H9 (cell line): Measurements from ENCODE around the gene CXCR2. TPM values are rescaled to one million over a fixed set of nuclear protein-coding genes. Genes with fewer than 3 reads are reported as not detected.

Source experiments
- DNase-seq: peaks from one replicate; pipeline ENCODE4 v3.0.0-alpha.2; 2017
- H2AFZ ChIP-seq: one replicate; pipeline ENCODE4 v1.6.1; 2013; ENCODE audit warnings: mild to moderate bottlenecking, low read length, control low read depth, moderate library complexity
- H2AK5ac ChIP-seq: 2 replicates; pipeline ENCODE4 v1.6.1; 2013; ENCODE audit warnings: low read length, control low read depth, mixed read lengths; ENCODE audit not compliant: insufficient read length
- H2BK120ac ChIP-seq: one replicate; pipeline ENCODE4 v1.6.1; 2013; ENCODE audit warnings: low read depth, mild to moderate bottlenecking, low read length, control low read depth, inconsistent platforms; ENCODE audit not compliant: poor library complexity, severe bottlenecking
- H2BK12ac ChIP-seq: 2 replicates; pipeline ENCODE4 v1.6.1; 2013; ENCODE audit warnings: low read length, control low read depth, mixed read lengths, low read depth; ENCODE audit not compliant: insufficient read length
- H2BK15ac ChIP-seq: 2 replicates; pipeline ENCODE4 v1.6.1; 2013; ENCODE audit warnings: low read depth, low read length, control low read depth
- H2BK20ac ChIP-seq: one replicate; pipeline ENCODE4 v1.6.1; 2013; ENCODE audit warnings: low read depth, mild to moderate bottlenecking, low read length, control low read depth, inconsistent platforms; ENCODE audit not compliant: poor library complexity, severe bottlenecking
- H2BK5ac ChIP-seq: 2 replicates; pipeline ENCODE4 v1.6.1; 2013; ENCODE audit warnings: low read length, control low read depth, mixed read lengths; ENCODE audit not compliant: insufficient read length
- H3K14ac ChIP-seq: 2 replicates; pipeline ENCODE4 v1.6.1; 2013; ENCODE audit warnings: low read length, control low read depth; ENCODE audit not compliant: insufficient read depth
- H3K18ac ChIP-seq: 2 replicates; pipeline ENCODE4 v1.6.1; 2013; ENCODE audit warnings: low read depth, mild to moderate bottlenecking, mixed read lengths, low read length, control low read depth; ENCODE audit not compliant: insufficient read length
- H3K23ac ChIP-seq: 2 replicates; pipeline ENCODE4 v1.6.1; 2013; ENCODE audit warnings: low read length, control low read depth, mixed read lengths, low read depth; ENCODE audit not compliant: insufficient read length
- H3K23me2 ChIP-seq: 2 replicates; pipeline ENCODE4 v1.6.1; 2013; ENCODE audit warnings: low read depth, mild to moderate bottlenecking, mixed read lengths, low read length, control low read depth; ENCODE audit not compliant: insufficient read length, poor library complexity, severe bottlenecking
- H3K27ac ChIP-seq: 2 replicates; pipeline ENCODE4 v1.5.1; 2013; ENCODE audit warnings: low read length, control low read depth, mixed read lengths, low read depth; ENCODE audit not compliant: insufficient read length
- H3K27me3 ChIP-seq: 2 replicates; pipeline ENCODE4 v1.6.1; 2013; ENCODE audit warnings: low read length, control low read depth, inconsistent platforms; ENCODE audit not compliant: insufficient read depth
- H3K4ac ChIP-seq: 2 replicates; pipeline ENCODE4 v1.6.1; 2013; ENCODE audit warnings: low read depth, mild to moderate bottlenecking, control low read depth, inconsistent platforms, low read length, moderate library complexity
- H3K4me1 ChIP-seq: 2 replicates; pipeline ENCODE4 v1.6.1; 2013; ENCODE audit warnings: low read length, control low read depth, inconsistent platforms; ENCODE audit not compliant: insufficient read depth
- H3K4me2 ChIP-seq: 2 replicates; pipeline ENCODE4 v1.6.1; 2013; ENCODE audit warnings: low read length, control low read depth, mixed read lengths; ENCODE audit not compliant: insufficient read length, insufficient read depth
- H3K56ac ChIP-seq: 2 replicates; pipeline ENCODE4 v1.6.1; 2013; ENCODE audit warnings: low read depth, mild to moderate bottlenecking, mixed read lengths, low read length, control low read depth; ENCODE audit not compliant: insufficient read length
- H3K79me1 ChIP-seq: 2 replicates; pipeline ENCODE4 v1.6.1; 2013; ENCODE audit warnings: low read depth, mild to moderate bottlenecking, moderate library complexity, low read length, control low read depth, inconsistent platforms; ENCODE audit not compliant: insufficient read depth, poor library complexity, severe bottlenecking
- H3K79me2 ChIP-seq: 2 replicates; pipeline ENCODE4 v1.6.1; 2013; ENCODE audit warnings: low read length, control low read depth, inconsistent platforms; ENCODE audit not compliant: insufficient read depth
- H3K9ac ChIP-seq: 2 replicates; pipeline ENCODE4 v1.6.1; 2013; ENCODE audit warnings: low read length, control low read depth, mixed read lengths; ENCODE audit not compliant: insufficient read length; ENCODE audit errors: extremely low read depth
- H3K9me3 ChIP-seq: one replicate; pipeline ENCODE4 v1.6.1; 2013; ENCODE audit warnings: low read depth, low read length, inconsistent platforms; ENCODE audit not compliant: control insufficient read depth
- H3T11ph ChIP-seq: one replicate; pipeline ENCODE4 v1.6.1; 2013; ENCODE audit warnings: mild to moderate bottlenecking, low read length, control low read depth, inconsistent platforms
- H4K20me1 ChIP-seq: one replicate; pipeline ENCODE4 v1.6.1; 2013; ENCODE audit not compliant: control insufficient read depth, insufficient read length, insufficient read depth
- H4K5ac ChIP-seq: 2 replicates; pipeline ENCODE4 v1.6.1; 2013; ENCODE audit warnings: low read depth, mild to moderate bottlenecking, mixed read lengths, low read length, control low read depth; ENCODE audit not compliant: insufficient read length
- H4K8ac ChIP-seq: replicated peaks from 2 replicates; pipeline ENCODE4 v1.6.1; 2013; ENCODE audit warnings: low read length, control low read depth, mixed read lengths, low read depth; ENCODE audit not compliant: insufficient read length
- H4K91ac ChIP-seq: 2 replicates; pipeline ENCODE4 v1.6.1; 2013; ENCODE audit warnings: low read depth, mild to moderate bottlenecking, moderate library complexity, mixed read lengths, low read length, control low read depth; ENCODE audit not compliant: insufficient read length
- H3K27ac Mint-ChIP-seq, 3 experiments: 2 replicates in 2 of 3; 3 replicates in 1 of 3; pipeline ENCODE4 v1.8.0; 2020 to 2021; ENCODE audit warnings: mixed read lengths in 3 of 3, mild to moderate bottlenecking in 1 of 3, moderate library complexity in 1 of 3
- H3K27me3 Mint-ChIP-seq: 2 replicates; pipeline ENCODE4 v1.8.0; 2021; ENCODE audit warnings: low read depth, mild to moderate bottlenecking, moderate library complexity, mixed read lengths
- H3K36me3 Mint-ChIP-seq, 3 experiments: 2 replicates in 2 of 3; 3 replicates in 1 of 3; pipeline ENCODE4 v1.8.0; 2020 to 2021; ENCODE audit warnings: low read depth in 3 of 3, mixed read lengths in 3 of 3; ENCODE audit not compliant: insufficient read depth in 1 of 3
- H3K4me1 Mint-ChIP-seq, 2 experiments: 2 replicates each; pipeline ENCODE4 v1.8.0; 2020; ENCODE audit warnings: mixed read lengths in 2 of 2
- H3K4me3 Mint-ChIP-seq, 2 experiments: 2 replicates in 1 of 2; 3 replicates in 1 of 2; pipeline ENCODE4 v1.8.0; 2020 to 2021; ENCODE audit warnings: mild to moderate bottlenecking in 2 of 2, mixed read lengths in 2 of 2, moderate library complexity in 1 of 2
- H3K9me3 Mint-ChIP-seq, 2 experiments: 2 replicates in 1 of 2; 3 replicates in 1 of 2; pipeline ENCODE4 v1.8.0; 2020; ENCODE audit warnings: mild to moderate bottlenecking in 2 of 2, mixed read lengths in 2 of 2, moderate library complexity in 1 of 2
- WGBS: extraction: QIAGEN DNeasy Blood & Tissue Kit; methylation state at CpG from one replicate; pipeline ENCODE4 v1.1.7; 2013; ENCODE audit warnings: missing lambda C conversion rate, low lambda C conversion rate, mixed read lengths; ENCODE audit not compliant: insufficient read length; ENCODE audit errors: extremely low coverage; 5-methylcytosine and 5-hydroxymethylcytosine counted together
- total RNA-seq: library from RNA; stranded (reverse); gene quantifications from 2 replicates; pipeline ENCODE4 v1.2.1, GENCODE V29; 2021
- TF ChIP-seq, protein P1 (sequence below): fragments of 200-600 bp; sonication (generic); conservative IDR thresholded peaks from 3 replicates; pipeline ENCODE4 v1.8.0; 2021; ENCODE audit warnings: antibody characterized with exemption, mild to moderate bottlenecking

Gene CXCR2
- total RNA-seq, 1 experiment from 2014 or later: 0.59 TPM

DNA sequence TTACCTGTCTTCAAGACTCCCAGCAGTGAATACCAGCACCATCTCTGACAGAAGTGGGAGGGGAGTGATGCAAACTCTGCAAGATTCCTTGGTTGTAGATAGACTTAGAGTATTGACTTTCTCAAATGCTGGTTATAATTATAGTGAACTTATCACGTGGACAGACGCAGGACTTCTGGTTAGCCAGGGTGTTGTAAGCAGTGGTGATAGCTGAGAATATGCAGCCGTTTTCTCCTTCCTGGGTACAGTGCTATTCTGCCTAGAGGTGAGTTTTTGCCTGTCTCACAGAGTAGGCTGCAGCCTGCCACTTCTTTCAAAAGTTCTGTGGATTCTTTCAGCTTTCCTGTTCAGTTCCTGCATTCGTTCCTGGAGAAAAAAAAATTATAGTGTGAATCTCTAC is 733 bp upstream of the CXCR2 start:
- peaks cover 3% of the 10 kb centered on the region for H3K4me1 ChIP-seq
- no peak overlapping the region for H3K56ac ChIP-seq
- TF ChIP-seq, protein P1, sequence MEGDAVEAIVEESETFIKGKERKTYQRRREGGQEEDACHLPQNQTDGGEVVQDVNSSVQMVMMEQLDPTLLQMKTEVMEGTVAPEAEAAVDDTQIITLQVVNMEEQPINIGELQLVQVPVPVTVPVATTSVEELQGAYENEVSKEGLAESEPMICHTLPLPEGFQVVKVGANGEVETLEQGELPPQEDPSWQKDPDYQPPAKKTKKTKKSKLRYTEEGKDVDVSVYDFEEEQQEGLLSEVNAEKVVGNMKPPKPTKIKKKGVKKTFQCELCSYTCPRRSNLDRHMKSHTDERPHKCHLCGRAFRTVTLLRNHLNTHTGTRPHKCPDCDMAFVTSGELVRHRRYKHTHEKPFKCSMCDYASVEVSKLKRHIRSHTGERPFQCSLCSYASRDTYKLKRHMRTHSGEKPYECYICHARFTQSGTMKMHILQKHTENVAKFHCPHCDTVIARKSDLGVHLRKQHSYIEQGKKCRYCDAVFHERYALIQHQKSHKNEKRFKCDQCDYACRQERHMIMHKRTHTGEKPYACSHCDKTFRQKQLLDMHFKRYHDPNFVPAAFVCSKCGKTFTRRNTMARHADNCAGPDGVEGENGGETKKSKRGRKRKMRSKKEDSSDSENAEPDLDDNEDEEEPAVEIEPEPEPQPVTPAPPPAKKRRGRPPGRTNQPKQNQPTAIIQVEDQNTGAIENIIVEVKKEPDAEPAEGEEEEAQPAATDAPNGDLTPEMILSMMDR: no peak
- H3K27ac ChIP-seq: no peak overlapping the region
- H3K27me3 ChIP-seq: no peaks in the 10 kb centered on the region
- no peak overlapping the region for H2BK120ac ChIP-seq
- H3K18ac ChIP-seq: no peak overlapping the region
- no peaks in the 10 kb centered on the region for H3K9me3 ChIP-seq
- H3K4ac ChIP-seq: no peak overlapping the region
- H2AFZ ChIP-seq: no peak overlapping the region
- no peak overlapping the region for H2BK5ac ChIP-seq
- Mint-ChIP-seq H3K27ac (no peak overlapping the region), H3K4me3 (no peak overlapping the region), H3K36me3 (peaks cover 5 to 25% (median 13%) of the 10 kb centered on the region in 3 experiments; a peak in 6 of 7 replicates), H3K4me1 (peaks cover 32 to 34% of the 10 kb centered on the region in 2 experiments), H3K27me3 (peaks cover 11% of the 10 kb centered on the region), H3K9me3 (peaks cover 21 to 24% of the 10 kb centered on the region in 2 experiments)
- no peak overlapping the region for H3K14ac ChIP-seq
- H3T11ph ChIP-seq: no peak overlapping the region
- no peaks in the 10 kb centered on the region for H3K79me2 ChIP-seq
- H3K4me2 ChIP-seq: no peak overlapping the region
- DNase-seq: no peak
- H4K8ac ChIP-seq: no peak overlapping the region
- no peaks in the 10 kb centered on the region for H4K20me1 ChIP-seq
- no peak overlapping the region for H2AK5ac ChIP-seq
- no peak overlapping the region for H2BK15ac ChIP-seq
- no peak overlapping the region for H4K91ac ChIP-seq
- H3K79me1 ChIP-seq: no peaks in the 10 kb centered on the region
- H3K23me2 ChIP-seq: no peaks in the 10 kb centered on the region
- no peak overlapping the region for H2BK20ac ChIP-seq
- no peak overlapping the region for H4K5ac ChIP-seq
- H2BK12ac ChIP-seq: no peak overlapping the region
- no CpG with 5 or more reads among the region's 4 CpGs for WGBS
- H3K9ac ChIP-seq: no peak overlapping the region
- H3K23ac ChIP-seq: no peak overlapping the region
